EH (cell line): ENCODE results near the gene MOV10.
"Not testable (repeated sequence)": the region's sequence is repeated elsewhere in the genome, so short reads cannot be mapped to it uniquely, and the experiment has no call there.

Experiments used
- DNase-seq: peaks from one replicate; pipeline ENCODE4 v3.0.0-alpha.2; 2015; ENCODE audit warnings: low read depth

The MOV10 gene

GRCh38 chr1:112674440-112674985 is at the start of gene MOV10:
Gene MOV10 (plus strand): TSS chr1:112674659. CDS start chr1:112674913, 254 bp downstream.
- DNase-seq: peak; percentile 81

GRCh38 chr1:112625696-112626095 is 48.8 kb upstream of the MOV10 start:
- peak; percentile 70 for DNase-seq

GRCh38 chr1:112626193-112626592 is 48.3 kb upstream of the MOV10 start:
- DNase-seq: no peak

- DNase-seq: no peak
These were observed 47.6 kb upstream of the MOV10 start for GRCh38 chr1:112626887-112627286.

GRCh38 chr1:112628516-112628915 is 45.9 kb upstream of the MOV10 start:
- DNase-seq: no peak

GRCh38 chr1:112629256-112629655 is 45.2 kb upstream of the MOV10 start:
- no peak for DNase-seq

GRCh38 chr1:112633628-112634027 is 40.8 kb upstream of the MOV10 start:
- no peak for DNase-seq

GRCh38 chr1:112634367-112634766 is 40.1 kb upstream of the MOV10 start:
- DNase-seq: no peak

- DNase-seq: no peak
These were observed 38.4 kb upstream of the MOV10 start for GRCh38 chr1:112636056-112636455.

GRCh38 chr1:112636597-112637253 is 37.7 kb upstream of the MOV10 start:
- DNase-seq: peak; percentile 22

GRCh38 chr1:112637254-112638109 is 37.0 kb upstream of the MOV10 start:
- peak; percentile 62 for DNase-seq

- DNase-seq: peak; percentile 72
These were observed 36.4 kb upstream of the MOV10 start for GRCh38 chr1:112638110-112638428.

GRCh38 chr1:112640437-112640836 is 34.0 kb upstream of the MOV10 start:
- not testable (repeated sequence) for DNase-seq

GRCh38 chr1:112643080-112643479 is 31.4 kb upstream of the MOV10 start:
- DNase-seq: no peak

GRCh38 chr1:112646225-112646624 is 28.2 kb upstream of the MOV10 start:
- no peak for DNase-seq

GRCh38 chr1:112651205-112651604 is 23.3 kb upstream of the MOV10 start:
- DNase-seq: no peak

GRCh38 chr1:112665857-112666256 is 8.6 kb upstream of the MOV10 start:
- no peak for DNase-seq

- no peak for DNase-seq
These were observed 7.5 kb upstream of the MOV10 start for GRCh38 chr1:112666946-112667345.

GRCh38 chr1:112672009-112672408 is 2.5 kb upstream of the MOV10 start:
- DNase-seq: no peak

GRCh38 chr1:112672842-112673241 is 1.6 kb upstream of the MOV10 start:
- DNase-seq: no peak

GRCh38 chr1:112673592-112674439 is 643 bp upstream of the MOV10 start:
- DNase-seq: peak; percentile 71

- peak; percentile 47 for DNase-seq
These were observed 698 bp downstream of the MOV10 start for GRCh38 chr1:112674986-112675727.
